Endothelial cell of umbilical vein (primary cell): ENCODE measurements around the gene TDRD9. TPM values are rescaled to one million over a fixed set of nuclear protein-coding genes. Genes with fewer than 3 reads are reported as not detected.

Source experiments
- BruUV-seq: library from RNA; stranded (reverse); fragments of 400-500 nt; replicated peaks from 2 replicates; lab custom pipeline; 2021; lab: Mats Ljungman, UMichigan
- CTCF ChIA-PET: fragments of 300-600, 350-600 bp; sonication (Branson Sonifier 250); formaldehyde crosslinking; loops from one replicate; lab custom pipeline; 2021; ENCODE audit warnings: antibody characterized with exemption, inconsistent platforms; lab: Charles Lee
- POLR2A ChIA-PET: fragments of 300-600, 350-600 bp; sonication (Branson Sonifier 250); formaldehyde crosslinking; loops from one replicate; lab custom pipeline; 2021; ENCODE audit warnings: antibody characterized with exemption, inconsistent platforms; lab: Charles Lee
- DNase-seq: peaks from one replicate; pipeline ENCODE4 v3.0.0-alpha.2; 2011; ENCODE audit warnings: low read depth, low spot score
- FAIRE-seq: peaks from 2 replicates; lab custom pipeline; 2011; peaks lifted over from hg19 to GRCh38; lab: Jason Lieb, UNC
- H2AFZ ChIP-seq: 2 replicates; pipeline ENCODE4 v1.6.0; 2012; ENCODE audit warnings: low read depth, low read length, control low read depth, inconsistent platforms
- H3K27ac ChIP-seq: 2 replicates; pipeline ENCODE4 v1.5.1; 2011; ENCODE audit warnings: low read depth, mild to moderate bottlenecking, control low read depth, low read length, moderate library complexity; ENCODE audit not compliant: insufficient read depth
- H3K27me3 ChIP-seq, 2 experiments: 2 replicates each; pipeline versions ENCODE4 v1.6.0 to v1.6.1; 2011; ENCODE audit warnings: low read length in 2 of 2, mixed read lengths in 1 of 2; ENCODE audit not compliant: control insufficient read depth in 2 of 2, insufficient read depth in 2 of 2
- H3K36me3 ChIP-seq, 2 experiments: 2 replicates in 1 of 2; 3 replicates in 1 of 2; pipeline ENCODE4 v1.5.1; 2011; ENCODE audit warnings: low read length in 2 of 2, mild to moderate bottlenecking in 1 of 2, moderate library complexity in 1 of 2; ENCODE audit not compliant: control insufficient read depth in 2 of 2, insufficient read depth in 2 of 2; ENCODE audit errors: extremely low read depth in 1 of 2
- H3K4me1 ChIP-seq: 3 replicates; pipeline ENCODE4 v1.5.1; 2011; ENCODE audit warnings: mild to moderate bottlenecking, low read length; ENCODE audit not compliant: control insufficient read depth, insufficient read depth; ENCODE audit errors: extremely low read depth
- H3K4me2 ChIP-seq: 2 replicates; pipeline ENCODE4 v1.6.1; 2011; ENCODE audit warnings: low read length, control low read depth, mixed read lengths; ENCODE audit not compliant: insufficient read depth
- H3K4me3 ChIP-seq, 3 experiments: fragments of 200-600 bp in 1 of 3; sonication (generic), shearing (Covaris generic) in 1 of 3; replicated peaks in 1 of 3; 2 replicates each; pipeline ENCODE4 v1.5.1; 2011 to 2016; ENCODE audit warnings: control low read depth in 3 of 3, low read length in 3 of 3, mild to moderate bottlenecking in 2 of 3, inconsistent platforms in 1 of 3, low read depth in 1 of 3, moderate library complexity in 1 of 3; ENCODE audit not compliant: insufficient read depth in 1 of 3
- H3K79me2 ChIP-seq: 2 replicates; pipeline ENCODE4 v1.6.0; 2012; ENCODE audit warnings: low read length, inconsistent platforms; ENCODE audit not compliant: control insufficient read depth, insufficient read depth
- H3K9ac ChIP-seq: replicated peaks from 2 replicates; pipeline ENCODE3; 2011; ENCODE audit warnings: low read length, control low read depth; ENCODE audit not compliant: insufficient read depth; ENCODE audit errors: extremely low read depth
- H3K9me1 ChIP-seq: replicated peaks from 3 replicates; pipeline ENCODE4 v1.6.0; 2011; ENCODE audit warnings: mild to moderate bottlenecking, low read length; ENCODE audit not compliant: control insufficient read depth, insufficient read depth; ENCODE audit errors: extremely low read depth
- H3K9me3 ChIP-seq: replicated peaks from 2 replicates; pipeline ENCODE4 v1.5.1; 2012; ENCODE audit warnings: low read length, inconsistent platforms; ENCODE audit not compliant: control insufficient read depth, insufficient read depth
- H4K20me1 ChIP-seq: replicated peaks from 2 replicates; pipeline ENCODE3; 2011; ENCODE audit warnings: mild to moderate bottlenecking, low read length; ENCODE audit not compliant: control insufficient read depth, insufficient read depth; ENCODE audit errors: extremely low read depth
- EZH2 ChIP-seq: IDR thresholded peaks from 2 replicates; pipeline ENCODE4 v1.6.1; 2012; ENCODE audit warnings: borderline replicate concordance, low read depth, mild to moderate bottlenecking, moderate library complexity, low read length, inconsistent platforms; ENCODE audit not compliant: severe bottlenecking
- FOS ChIP-seq: IDR thresholded peaks from 2 replicates; pipeline ENCODE4 v1.6.1; 2011; ENCODE audit warnings: mild to moderate bottlenecking, low read length, moderate library complexity, borderline replicate concordance; ENCODE audit not compliant: insufficient read depth
- MYC ChIP-seq: IDR thresholded peaks from one replicate; pipeline ENCODE4 v1.6.1; 2011; ENCODE audit warnings: mild to moderate bottlenecking, low read depth, low read length
- POLR2A ChIP-seq: IDR thresholded peaks from 2 replicates; pipeline ENCODE4 v1.6.1; 2012; ENCODE audit warnings: low read depth, mild to moderate bottlenecking, control low read depth, low read length
- POLR2AphosphoS5 ChIP-seq: IDR thresholded peaks from 2 replicates; pipeline ENCODE4 v1.6.1; 2012; ENCODE audit warnings: low read depth, mild to moderate bottlenecking, control low read depth, low read length, moderate library complexity; ENCODE audit not compliant: insufficient read depth
- dilution Hi-C: fragments of 300-500 bp; cut with MboI; formaldehyde crosslinking; loops from one replicate; pipeline ENCODE4 v1.15.0; 2019; ENCODE audit warnings: low sequenced_read_pairs; ENCODE audit not compliant: extremely low pct_ligation_motif_present
- intact Hi-C: fragments of 100-400 bp; cut with micrococcal nuclease; formaldehyde crosslinking; loops from one replicate; pipeline ENCODE4 v1.10.0; 2022
- polyA plus RNA-seq, 4 experiments: library from polyadenylated mRNA; depleted of rRNA in 3 of 4; stranded (reverse) in 3 of 4; unstranded in 1 of 4; fragments of >200 nt; gene quantifications; 2 replicates each; pipeline versions ENCODE4 v1.2.1 to v1.2.3, GENCODE V29; 2011 to 2012; ENCODE audit warnings: missing spikeins in 1 of 4
- total RNA-seq: library from RNA; stranded (reverse); gene quantifications from 2 replicates; pipeline ENCODE4 v1.2.3, GENCODE V29; 2021
- TF ChIP-seq, protein P1 (sequence below), 2 donors: IDR thresholded peaks; 1 replicate in 1 of 2; 2 replicates in 1 of 2; pipeline ENCODE4 v1.5.1; 2011; ENCODE audit warnings: low read length in 2 of 2, mild to moderate bottlenecking in 2 of 2, moderate library complexity in 2 of 2, control low read depth in 1 of 2, inconsistent platforms in 1 of 2, low read depth in 1 of 2; ENCODE audit not compliant: insufficient read depth in 1 of 2; ENCODE audit errors: extremely low read depth in 1 of 2
- TF ChIP-seq, protein P2 (sequence below): IDR thresholded peaks from 2 replicates; pipeline ENCODE4 v1.6.1; 2011; ENCODE audit not compliant: insufficient read depth, insufficient read length

TDRD9 gene
- total and polyA plus RNA-seq, 2 donors (not counting 3 experiments of a cell fraction or from before 2014, with no cell fraction given) = 0.52 to 1.4 TPM

DNA sequence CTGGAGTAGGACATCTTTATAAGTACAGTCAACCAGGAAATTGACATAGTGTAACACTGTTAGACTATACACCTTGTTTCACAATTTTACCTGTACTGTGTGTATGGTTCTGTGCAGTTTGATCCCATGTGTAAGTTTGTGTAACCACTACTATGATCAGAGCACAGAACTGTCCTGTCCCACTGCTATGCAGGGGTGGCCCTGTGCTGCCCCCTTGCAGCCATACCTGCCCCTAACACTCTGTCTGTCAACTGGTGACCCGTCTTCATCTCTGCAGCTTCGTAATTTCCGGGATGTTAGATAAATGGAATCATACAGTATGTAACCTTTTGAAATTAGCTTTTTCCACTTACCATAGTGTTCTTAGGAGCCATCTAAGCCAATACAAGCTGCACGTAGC is 72.7 kb downstream of the TDRD9 start:
- Histone ChIP-seq H3K9me1 (no peaks in the 10 kb centered on the region), H3K79me2 (no peaks in the 10 kb centered on the region), H3K4me1 (no peaks in the 10 kb centered on the region), H3K4me2 (no peak overlapping the region), H3K27ac (no peak overlapping the region), H3K36me3 (no peaks in the 10 kb centered on the region), H3K9me3 (no peaks in the 10 kb centered on the region), H3K4me3 (no peak overlapping the region), H3K9ac (no peak overlapping the region), H3K27me3 (peaks cover 0 to 2% of the 10 kb centered on the region in 2 experiments), H2AFZ (no peak overlapping the region), H4K20me1 (no peaks in the 10 kb centered on the region)
- CTCF ChIA-PET = interaction anchor here (1.2 kb wide), 1 partner anchor 193 kb away, joined by 4 read pairs; no protein-coding TSS in a partner anchor
- POLR2A ChIA-PET = no interaction called here
- FAIRE-seq (peak; percentile 24), DNase-seq (peak; percentile 6)
- no TSS peak for BruUV-seq
- no peak for TF ChIP-seq EZH2
- TF ChIP-seq, protein P1, sequence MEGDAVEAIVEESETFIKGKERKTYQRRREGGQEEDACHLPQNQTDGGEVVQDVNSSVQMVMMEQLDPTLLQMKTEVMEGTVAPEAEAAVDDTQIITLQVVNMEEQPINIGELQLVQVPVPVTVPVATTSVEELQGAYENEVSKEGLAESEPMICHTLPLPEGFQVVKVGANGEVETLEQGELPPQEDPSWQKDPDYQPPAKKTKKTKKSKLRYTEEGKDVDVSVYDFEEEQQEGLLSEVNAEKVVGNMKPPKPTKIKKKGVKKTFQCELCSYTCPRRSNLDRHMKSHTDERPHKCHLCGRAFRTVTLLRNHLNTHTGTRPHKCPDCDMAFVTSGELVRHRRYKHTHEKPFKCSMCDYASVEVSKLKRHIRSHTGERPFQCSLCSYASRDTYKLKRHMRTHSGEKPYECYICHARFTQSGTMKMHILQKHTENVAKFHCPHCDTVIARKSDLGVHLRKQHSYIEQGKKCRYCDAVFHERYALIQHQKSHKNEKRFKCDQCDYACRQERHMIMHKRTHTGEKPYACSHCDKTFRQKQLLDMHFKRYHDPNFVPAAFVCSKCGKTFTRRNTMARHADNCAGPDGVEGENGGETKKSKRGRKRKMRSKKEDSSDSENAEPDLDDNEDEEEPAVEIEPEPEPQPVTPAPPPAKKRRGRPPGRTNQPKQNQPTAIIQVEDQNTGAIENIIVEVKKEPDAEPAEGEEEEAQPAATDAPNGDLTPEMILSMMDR (IDR thresholded peaks at IDR 0.05; ENCODE audit: extremely low read depth in 1 of 2, insufficient read depth in 1 of 2, low read depth in 1 of 2, low read length in 2 of 2) = peak; percentile 12 to 23
- TF ChIP-seq POLR2A = no peak
- TF ChIP-seq MYC = no peak
- TF ChIP-seq POLR2AphosphoS5 = no peak
- TF ChIP-seq, protein P2, sequence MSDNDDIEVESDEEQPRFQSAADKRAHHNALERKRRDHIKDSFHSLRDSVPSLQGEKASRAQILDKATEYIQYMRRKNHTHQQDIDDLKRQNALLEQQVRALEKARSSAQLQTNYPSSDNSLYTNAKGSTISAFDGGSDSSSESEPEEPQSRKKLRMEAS = no peak
- no peak for TF ChIP-seq FOS
- intact Hi-C loops = no loop called here
- dilution Hi-C loops = no loop called here
